PC-3 (cell line): ENCODE results near the gene NR4A3.

Experiments used
- CTCF ChIP-seq: fragments of 300-600 bp; sonication (generic); conservative IDR thresholded peaks from 2 replicates; pipeline ENCODE4 v1.5.1; 2017; ENCODE audit warnings: antibody characterized with exemption, low read depth, mild to moderate bottlenecking, low read length
- EZH2 ChIP-seq: fragments of 300-600 bp; sonication (generic); IDR thresholded peaks from one replicate; pipeline ENCODE4 v1.6.1; 2017; ENCODE audit warnings: antibody characterized with exemption, mild to moderate bottlenecking, low read length; ENCODE audit not compliant: unreplicated experiment

GRCh38 chr9:99907208-99907532, 85.5 kb downstream of the NR4A3 start:
- TF ChIP-seq CTCF, result no peak
- no peak for TF ChIP-seq EZH2
